Fibroblast of lung (primary cell): ENCODE data around the gene MYOCD. TPM values are rescaled to one million over a fixed set of nuclear protein-coding genes. Genes with fewer than 3 reads are reported as not detected.
A peak's percentile ranks its signal among the peaks of the same experiment; 100 is the strongest.

ENCODE experiments used
- DNase-seq, 2 donors: peaks; one replicate each; pipeline versions ENCODE4 v3.0.0 to v3.0.0-alpha.2; 2010; ENCODE audit warnings: low read depth in 2 of 2
- H2AFZ ChIP-seq: 2 replicates; pipeline ENCODE4 v1.5.1; 2012; ENCODE audit warnings: low read length, control low read depth, inconsistent platforms
- H3K27ac ChIP-seq: 2 replicates; pipeline ENCODE4 v1.5.1; 2011; ENCODE audit warnings: low read length, control low read depth; ENCODE audit not compliant: insufficient read depth
- H3K27me3 ChIP-seq: 2 replicates; pipeline ENCODE4 v1.5.1; 2011; ENCODE audit warnings: mild to moderate bottlenecking, low read length; ENCODE audit not compliant: control insufficient read depth, insufficient read depth
- H3K36me3 ChIP-seq: 2 replicates; pipeline ENCODE4 v1.5.1; 2011; ENCODE audit warnings: low read length; ENCODE audit not compliant: control insufficient read depth, insufficient read depth
- H3K4me1 ChIP-seq: 2 replicates; pipeline ENCODE4 v1.5.1; 2011; ENCODE audit warnings: low read length; ENCODE audit not compliant: control insufficient read depth, insufficient read depth; ENCODE audit errors: extremely low read depth
- H3K4me2 ChIP-seq: 2 replicates; pipeline ENCODE4 v1.5.1; 2011; ENCODE audit warnings: low read length, control low read depth; ENCODE audit not compliant: insufficient read depth; ENCODE audit errors: extremely low read depth
- H3K4me3 ChIP-seq, 4 experiments: fragments of 200-600 bp in 1 of 4; sonication (generic) in 1 of 4; replicated peaks in 1 of 4; 2 replicates each; pipeline ENCODE4 v1.5.1; 2011 to 2016; ENCODE audit warnings: low read length in 4 of 4, low read depth in 3 of 4, mild to moderate bottlenecking in 3 of 4, control low read depth in 2 of 4, inconsistent platforms in 1 of 4, mixed read lengths in 1 of 4; ENCODE audit not compliant: insufficient read depth in 1 of 4; ENCODE audit errors: control extremely low read depth in 1 of 4
- H3K79me2 ChIP-seq: 2 replicates; pipeline ENCODE4 v1.5.1; 2012; ENCODE audit warnings: mild to moderate bottlenecking, low read length, inconsistent platforms; ENCODE audit not compliant: control insufficient read depth, insufficient read depth
- H3K9ac ChIP-seq: 2 replicates; pipeline ENCODE4 v1.5.1; 2011; ENCODE audit warnings: mild to moderate bottlenecking, low read length, control low read depth; ENCODE audit not compliant: insufficient read depth
- H3K9me3 ChIP-seq: 2 replicates; pipeline ENCODE4 v1.5.1; 2012; ENCODE audit warnings: low read depth, low read length; ENCODE audit not compliant: control insufficient read depth, insufficient read depth
- H4K20me1 ChIP-seq: 2 replicates; pipeline ENCODE4 v1.5.1; 2011; ENCODE audit warnings: low read length; ENCODE audit not compliant: control insufficient read depth, insufficient read depth; ENCODE audit errors: extremely low read depth
- CTCF ChIP-seq, 2 donors: IDR thresholded peaks in 1 of 2; conservative IDR thresholded peaks in 1 of 2; 1 replicate in 1 of 2; 2 replicates in 1 of 2; pipeline ENCODE4 v1.5.1; 2011 to 2012; ENCODE audit warnings: low read length in 2 of 2, control low read depth in 1 of 2, inconsistent platforms in 1 of 2, low read depth in 1 of 2, mild to moderate bottlenecking in 1 of 2
- EZH2 ChIP-seq: IDR thresholded peaks from 2 replicates; pipeline ENCODE4 v1.5.1; 2012; ENCODE audit warnings: low read length, control low read depth, mild to moderate bottlenecking; ENCODE audit errors: missing control alignments
- polyA plus RNA-seq, 2 donors: library from polyadenylated mRNA; depleted of rRNA in 1 of 2; stranded (reverse) in 1 of 2; unstranded in 1 of 2; fragments of >200 nt; gene quantifications; 2 replicates each; pipeline ENCODE4 v1.2.1, GENCODE V29; 2011 to 2012; ENCODE audit warnings: missing spikeins in 1 of 2
- total RNA-seq: library from RNA; depleted of rRNA; stranded (reverse); fragments of >200 nt; gene quantifications from 2 replicates; pipeline ENCODE4 v1.2.1, GENCODE V29; 2014

The MYOCD gene
- total and polyA plus RNA-seq, 2 donors (not counting 1 experiment from before 2014, with no cell fraction given) = 0.17 to 0.99 TPM

DNA sequence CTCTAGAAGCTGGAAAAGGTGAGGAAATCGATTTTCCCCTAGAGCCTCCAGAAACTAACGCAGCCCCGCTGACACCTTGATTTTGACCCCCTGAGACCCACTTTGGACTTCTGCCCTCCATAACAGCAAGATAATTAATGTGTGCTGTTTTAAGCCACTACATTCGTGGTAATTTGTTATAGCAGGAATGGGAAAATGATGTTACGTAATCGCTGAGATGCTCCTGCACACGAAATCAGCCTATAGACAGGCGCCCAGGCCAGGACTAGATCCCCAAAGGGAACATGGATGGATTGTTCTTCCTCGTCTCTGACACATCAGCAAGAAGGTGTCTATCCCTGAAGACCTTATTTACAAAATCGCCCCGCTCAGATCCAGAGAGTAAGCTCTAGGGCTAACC lies 1.4 kb upstream of the MYOCD start:
- no peak for DNase-seq
- Histone ChIP-seq H2AFZ (no peak overlapping the region), H3K4me1 (no peaks in the 10 kb centered on the region), H3K9me3 (no peaks in the 10 kb centered on the region), H3K36me3 (no peaks in the 10 kb centered on the region), H3K9ac (no peak overlapping the region), H4K20me1 (no peaks in the 10 kb centered on the region), H3K79me2 (no peaks in the 10 kb centered on the region), H3K4me3 (no peak overlapping the region), H3K27ac (no peak overlapping the region), H3K4me2 (no peak overlapping the region), H3K27me3 (peaks cover 12% of the 10 kb centered on the region)
- TF ChIP-seq EZH2 = no peak
- TF ChIP-seq CTCF (conservative IDR thresholded peaks at IDR 0.05 in 1 of 2, IDR thresholded peaks at IDR 0.05 in 1 of 2; ENCODE audit: low read depth in 1 of 2, low read length in 2 of 2) = no peak

DNA sequence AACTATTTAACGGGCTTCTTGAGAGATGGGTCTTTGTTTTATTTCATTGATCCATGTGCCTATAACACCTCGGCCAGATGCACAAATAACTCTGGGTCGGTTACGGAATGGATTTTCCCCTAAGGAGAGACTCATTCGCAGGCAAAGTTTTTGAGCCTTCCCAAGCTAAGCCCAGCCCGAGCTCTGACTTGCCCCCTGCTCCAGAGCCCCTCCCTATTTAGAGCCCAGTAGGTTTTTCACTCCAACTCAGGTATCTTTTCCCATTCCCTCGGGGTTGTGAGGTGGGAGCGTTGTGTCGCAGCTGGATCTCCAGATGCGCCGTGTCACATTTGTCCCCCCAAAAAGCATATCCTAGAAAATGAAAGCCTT lies 812 bp upstream of the MYOCD start:
- no peak for DNase-seq
- Histone ChIP-seq H4K20me1 (no peaks in the 10 kb centered on the region), H3K27ac (no peak overlapping the region), H3K4me2 (peak overlapping the region; percentile 69), H3K9ac (no peak overlapping the region), H3K79me2 (no peaks in the 10 kb centered on the region), H3K4me3 (peak overlapping the region; percentile 55 to 75 (median 70)), H2AFZ (peak overlapping the region; percentile 6), H3K36me3 (no peaks in the 10 kb centered on the region), H3K9me3 (no peaks in the 10 kb centered on the region), H3K27me3 (peaks cover 12% of the 10 kb centered on the region), H3K4me1 (no peaks in the 10 kb centered on the region)
- no peak for TF ChIP-seq EZH2
- TF ChIP-seq CTCF (conservative IDR thresholded peaks at IDR 0.05 in 1 of 2, IDR thresholded peaks at IDR 0.05 in 1 of 2; ENCODE audit: low read depth in 1 of 2, low read length in 2 of 2) = no peak

- H3K36me3 ChIP-seq = no peaks in the 10 kb centered on the region
- no peak overlapping the region for H3K9ac ChIP-seq
- peaks cover 12% of the 10 kb centered on the region for H3K27me3 ChIP-seq
- H3K4me3 ChIP-seq = no peak overlapping the region
- no peaks in the 10 kb centered on the region for H3K9me3 ChIP-seq
- no peaks in the 10 kb centered on the region for H3K4me1 ChIP-seq
- H3K79me2 ChIP-seq = no peaks in the 10 kb centered on the region
- H3K4me2 ChIP-seq = no peak overlapping the region
- no peak overlapping the region for H3K27ac ChIP-seq
- TF ChIP-seq CTCF (conservative IDR thresholded peaks at IDR 0.05 in 1 of 2, IDR thresholded peaks at IDR 0.05 in 1 of 2; ENCODE audit: low read depth in 1 of 2, low read length in 2 of 2) = no peak
- no peak for TF ChIP-seq EZH2
- no peak overlapping the region for H2AFZ ChIP-seq
- no peaks in the 10 kb centered on the region for H4K20me1 ChIP-seq
- DNase-seq = no peak
These were observed 1.0 kb downstream of the MYOCD start for GRCh38 chr17:12666718-12667117.
